Measurements from ENCODE around the gene IGSF21.

Gene IGSF21

DNA sequence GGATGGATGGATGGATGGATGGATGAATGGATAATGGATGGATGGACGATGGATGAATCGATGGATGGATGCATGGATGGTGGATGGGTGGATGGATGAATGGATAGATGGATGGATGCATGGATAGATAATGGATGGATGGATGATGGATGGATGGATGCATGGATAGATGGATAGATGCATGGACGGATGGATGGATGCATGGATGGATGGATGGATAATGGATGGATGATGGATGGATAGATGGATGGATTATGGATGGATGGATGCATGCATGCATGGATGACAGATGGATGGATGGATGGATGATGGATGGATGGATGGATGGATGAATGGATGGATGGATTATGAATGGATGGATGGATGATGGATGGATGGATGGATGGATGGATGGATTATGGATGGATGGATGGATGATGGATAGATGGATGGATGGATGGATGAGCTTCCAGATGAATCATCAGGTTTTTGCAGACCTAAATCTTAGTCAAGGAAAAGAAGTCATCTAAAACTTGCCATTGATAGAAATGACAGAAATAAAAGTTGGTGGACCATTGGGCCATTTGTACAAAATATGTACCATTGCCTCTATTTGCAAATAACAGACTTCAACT, 197.7 kb downstream of the IGSF21 start:
- DNase-seq, result no peak

DNA sequence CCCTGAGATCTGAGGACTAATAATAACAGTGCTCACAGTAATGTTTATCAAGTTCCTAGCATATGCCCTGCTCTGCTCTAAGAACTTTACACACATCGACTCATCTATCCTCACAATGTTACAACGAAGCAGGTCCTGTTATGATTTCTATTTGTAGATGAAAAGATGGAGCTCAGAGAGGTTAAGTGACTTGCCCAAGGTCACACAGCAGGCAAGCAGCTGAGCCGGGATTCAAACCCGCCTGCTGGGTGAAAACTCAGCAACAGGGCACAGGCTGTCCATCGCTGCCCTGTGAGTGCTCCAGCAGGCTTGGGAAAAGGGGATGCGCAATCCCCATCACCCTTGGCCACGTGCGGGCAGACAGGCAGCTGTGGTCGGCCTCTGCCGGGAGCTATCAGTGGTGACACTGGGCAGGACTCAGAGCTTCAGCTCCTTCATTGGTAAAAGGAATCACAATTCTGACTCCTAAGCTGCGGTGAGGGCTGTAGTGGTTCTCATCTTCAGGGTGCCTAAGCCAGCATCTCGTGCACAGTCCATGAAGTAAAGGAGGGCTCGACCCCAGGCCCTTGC, 199.8 kb downstream of the IGSF21 start:
- no peak for DNase-seq

DNA sequence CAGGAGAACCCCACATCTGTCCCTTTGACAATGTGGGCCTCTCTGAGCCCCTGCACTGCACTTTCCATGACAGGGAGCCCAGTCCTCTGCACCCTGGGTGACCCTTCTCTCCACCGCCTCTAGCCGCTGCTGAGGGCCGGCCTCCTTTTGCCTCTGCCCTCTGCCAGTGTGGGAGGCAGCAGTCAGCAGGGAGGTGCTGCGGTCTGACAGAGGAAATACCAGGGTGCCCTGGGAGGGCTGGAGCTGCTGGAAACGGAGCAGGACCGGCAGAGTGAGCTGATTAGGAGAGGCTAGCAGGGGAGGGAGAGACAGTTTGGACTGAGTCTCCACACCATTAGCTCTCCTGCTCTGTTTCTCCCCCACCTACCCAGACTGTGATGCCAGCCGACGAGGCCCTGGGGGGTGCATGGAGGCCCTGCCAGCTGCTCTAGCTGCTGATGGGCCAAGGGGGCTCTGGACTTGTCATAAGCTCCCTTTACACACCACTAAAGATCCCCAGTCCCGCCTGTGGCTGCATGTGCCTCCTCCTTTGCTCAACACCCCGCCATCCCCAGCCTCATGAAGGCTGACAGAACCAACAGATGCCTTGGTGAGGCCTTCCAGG, 202.1 kb downstream of the IGSF21 start:
- DNase-seq, result no peak

DNA sequence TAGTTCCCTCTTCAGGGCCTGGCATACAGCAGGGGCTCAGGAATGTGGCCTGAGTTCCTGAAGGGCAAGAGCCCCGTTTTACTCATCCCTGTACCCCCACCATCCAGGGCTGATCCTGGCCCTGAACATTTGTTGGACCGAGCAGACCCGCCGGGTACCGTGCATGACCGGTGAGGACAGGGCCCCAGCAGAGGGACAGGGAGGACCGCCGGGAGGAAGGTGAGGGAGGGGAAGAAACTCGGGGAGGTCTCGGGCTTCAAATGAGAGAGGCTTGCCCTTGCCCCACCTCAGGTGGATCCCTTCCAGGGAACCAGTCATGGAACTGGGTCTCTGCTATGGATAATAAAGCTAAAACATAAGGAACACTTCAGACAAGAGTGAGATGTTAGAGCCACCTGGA, 205.4 kb downstream of the IGSF21 start:
- DNase-seq, result no peak

DNA sequence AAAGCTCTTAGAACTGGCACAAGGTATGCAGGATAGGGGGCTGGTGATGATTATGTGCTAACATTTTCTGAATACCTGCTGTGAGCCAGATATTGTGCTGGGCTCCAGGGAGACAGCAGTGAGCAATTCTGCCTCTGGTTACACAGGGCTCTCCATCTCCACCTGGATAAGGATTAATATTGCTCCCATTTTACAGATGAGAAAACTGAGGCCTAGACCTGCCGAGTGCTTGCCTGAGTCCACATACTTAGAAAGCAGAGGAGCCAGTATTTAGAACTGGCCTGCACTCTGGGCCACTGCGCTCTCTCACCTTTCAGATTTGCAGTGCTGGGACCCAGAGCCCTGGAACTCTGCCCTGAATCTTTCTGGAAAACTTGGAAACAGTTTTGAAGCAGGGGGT, 205.9 kb downstream of the IGSF21 start:
- DNase-seq, result no peak

- DNase-seq, result no peak
These were observed 206.8 kb downstream of the IGSF21 start for GRCh38 chr1:18314399-18314798.

GRCh38 chr1:18315449-18315848, 207.9 kb downstream of the IGSF21 start:
- DNase-seq, result no peak

DNA sequence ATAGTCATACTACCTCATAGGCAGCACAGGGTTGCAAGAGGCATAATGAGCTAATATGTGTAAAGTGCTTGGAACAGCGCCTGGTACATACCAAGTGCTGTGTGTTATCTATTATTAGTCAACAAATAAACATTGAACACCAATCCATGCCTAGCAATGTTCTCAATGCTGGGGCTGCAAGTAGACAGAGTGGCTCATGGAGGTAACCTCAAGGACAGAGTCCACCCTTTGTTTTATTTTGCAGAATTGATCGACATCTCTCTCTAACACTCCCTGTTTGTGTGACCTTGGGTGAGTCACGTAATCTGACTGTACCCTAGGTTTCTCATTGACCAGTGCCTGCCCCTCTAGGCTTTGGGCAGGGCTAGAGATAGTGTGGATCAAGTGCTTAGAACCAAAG, 209.2 kb downstream of the IGSF21 start:
- DNase-seq, result no peak

GRCh38 chr1:18319099-18319498, 211.5 kb downstream of the IGSF21 start:
- DNase-seq, result no peak

GRCh38 chr1:18320051-18320450, 212.5 kb downstream of the IGSF21 start:
- DNase-seq, result no peak

- peak; percentile 35 for DNase-seq
These were observed 214.9 kb downstream of the IGSF21 start for GRCh38 chr1:18322368-18323032.

- no peak for DNase-seq
These were observed 215.7 kb downstream of the IGSF21 start for GRCh38 chr1:18323259-18323658.

DNA sequence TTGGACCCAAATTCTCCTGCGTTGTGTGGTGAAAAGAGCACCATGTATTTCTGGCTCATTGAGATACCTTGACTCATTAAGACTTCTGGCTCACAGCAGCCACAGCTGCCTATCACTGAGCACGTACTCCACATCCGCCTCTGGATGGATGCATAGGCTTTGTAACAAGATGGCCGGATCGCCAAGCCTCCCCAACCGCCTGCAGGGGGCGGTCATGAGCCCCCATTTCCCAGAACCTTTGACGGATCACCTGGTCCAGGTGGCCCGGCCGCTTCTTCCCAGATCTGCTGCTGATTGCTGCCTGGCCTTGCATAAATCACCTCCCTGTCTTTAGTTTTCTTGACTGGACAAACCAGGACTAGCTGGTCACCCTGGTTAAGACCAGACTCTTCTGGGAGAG, 216.6 kb downstream of the IGSF21 start:
- no peak for DNase-seq

DNA sequence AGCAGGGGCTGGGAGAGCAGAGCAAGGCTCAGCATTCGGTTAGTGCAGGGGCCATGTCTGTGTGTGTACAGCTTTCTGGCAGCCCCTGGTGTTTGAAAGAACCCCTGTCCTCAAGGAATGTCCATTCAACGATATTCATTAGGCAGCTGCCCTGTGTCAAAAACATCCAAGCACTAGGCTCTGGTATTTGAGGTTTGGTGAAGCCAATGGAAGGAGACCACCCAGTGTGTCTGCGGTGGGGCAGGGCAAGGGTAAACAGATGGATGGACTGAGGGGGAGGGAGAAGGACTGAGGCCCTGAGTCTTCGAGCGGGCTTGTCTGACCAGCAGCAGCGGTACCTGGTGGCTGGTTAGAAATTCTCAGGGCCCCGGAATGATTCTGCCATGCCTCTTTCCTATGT, 217.5 kb downstream of the IGSF21 start:
- no peak for DNase-seq

DNA sequence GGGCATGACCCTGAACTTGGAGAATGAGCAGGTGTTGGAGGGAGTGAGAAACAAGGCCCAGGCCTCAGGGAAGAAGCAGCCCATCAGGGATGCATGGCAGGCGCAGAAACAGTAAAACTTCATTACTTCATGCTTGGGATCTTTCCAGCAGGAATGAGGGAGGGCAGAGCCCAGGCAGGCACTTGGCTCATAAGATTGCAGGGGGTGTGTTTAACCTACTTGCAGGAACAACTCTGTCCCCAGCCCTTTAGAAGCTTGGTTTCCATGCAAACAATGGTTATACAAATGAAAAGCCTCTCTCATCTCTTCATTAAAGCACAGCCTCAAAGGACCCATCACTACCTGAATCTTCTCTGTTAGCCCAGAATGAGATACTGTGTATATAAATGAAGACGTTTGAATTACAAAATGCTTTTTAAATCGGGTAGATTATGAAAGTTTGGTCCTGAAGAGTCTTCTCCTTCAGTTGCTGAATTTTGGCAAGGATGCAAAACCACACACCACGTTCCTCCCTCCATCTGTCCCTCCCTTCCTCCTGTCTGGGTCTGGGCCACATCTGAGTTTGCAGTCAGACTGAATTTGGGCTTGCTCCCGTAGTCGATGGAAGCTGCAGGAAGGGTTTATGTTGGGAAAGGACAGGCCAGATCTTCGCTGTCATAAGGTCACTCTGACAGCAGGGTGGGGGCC, 218.8 kb downstream of the IGSF21 start:
- DNase-seq, result peak; percentile 13

GRCh38 chr1:18327650-18328049, 220.1 kb downstream of the IGSF21 start:
- DNase-seq, result no peak

DNA sequence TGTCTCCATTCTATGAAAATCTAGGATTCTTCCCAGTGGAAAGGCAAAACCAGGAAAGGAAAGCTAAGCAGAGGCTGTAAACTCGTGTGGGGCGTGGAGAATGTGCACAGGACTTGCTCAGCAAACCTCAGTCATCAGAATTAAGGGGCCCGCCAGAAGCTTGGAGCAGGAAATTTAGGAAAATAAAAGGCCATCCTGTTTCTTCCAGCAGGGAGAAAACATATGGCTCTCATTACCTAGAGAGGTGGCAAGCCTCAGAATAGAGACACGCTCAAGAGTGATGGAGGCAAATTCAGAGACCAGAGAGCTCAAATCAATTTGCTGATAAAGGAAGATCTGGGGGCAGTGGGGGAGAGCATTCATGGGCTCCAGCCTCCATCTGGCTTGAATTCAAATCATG, 221.2 kb downstream of the IGSF21 start:
- DNase-seq, result no peak

DNA sequence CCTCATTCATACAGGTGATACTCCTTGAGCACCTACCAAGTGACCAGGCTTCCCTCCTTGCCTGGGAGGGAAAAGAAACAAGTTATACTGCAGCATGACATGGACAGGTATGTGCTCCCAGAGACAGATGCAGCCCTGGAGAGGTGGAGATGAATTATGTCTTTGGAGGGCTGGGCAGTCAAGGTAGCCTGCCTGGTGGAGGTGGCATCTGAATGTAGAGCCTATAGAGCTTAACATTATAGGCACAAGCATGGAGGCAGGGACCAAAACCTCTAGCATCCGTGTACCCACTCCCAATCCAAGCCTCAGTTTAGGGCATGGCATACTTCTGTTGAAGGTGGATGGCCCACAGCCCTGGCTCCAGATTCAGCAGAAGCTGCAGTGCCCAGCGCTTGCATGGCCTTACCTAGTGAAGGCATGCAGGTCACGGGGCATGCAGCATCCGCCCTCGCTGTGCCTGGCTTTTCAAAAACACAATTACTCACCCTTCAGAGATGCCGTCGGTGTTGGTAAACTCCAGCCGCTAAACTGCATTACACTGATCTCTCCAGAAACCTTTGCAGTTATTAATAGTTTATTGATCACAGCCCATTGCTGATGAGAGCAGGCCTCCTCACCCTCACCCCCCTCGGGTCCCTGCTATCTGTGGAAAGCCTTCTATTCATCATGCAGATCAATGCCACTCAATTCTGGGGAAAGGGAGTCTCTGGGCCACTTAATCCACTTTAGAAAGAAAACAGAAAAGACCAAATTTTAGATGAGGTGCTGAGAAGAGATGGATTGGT, 222.1 kb downstream of the IGSF21 start:
- DNase-seq, result no peak

- DNase-seq, result no peak
These were observed 225.0 kb downstream of the IGSF21 start for GRCh38 chr1:18332576-18332975.

GRCh38 chr1:18333220-18333619, 225.6 kb downstream of the IGSF21 start:
- DNase-seq, result no peak

DNA sequence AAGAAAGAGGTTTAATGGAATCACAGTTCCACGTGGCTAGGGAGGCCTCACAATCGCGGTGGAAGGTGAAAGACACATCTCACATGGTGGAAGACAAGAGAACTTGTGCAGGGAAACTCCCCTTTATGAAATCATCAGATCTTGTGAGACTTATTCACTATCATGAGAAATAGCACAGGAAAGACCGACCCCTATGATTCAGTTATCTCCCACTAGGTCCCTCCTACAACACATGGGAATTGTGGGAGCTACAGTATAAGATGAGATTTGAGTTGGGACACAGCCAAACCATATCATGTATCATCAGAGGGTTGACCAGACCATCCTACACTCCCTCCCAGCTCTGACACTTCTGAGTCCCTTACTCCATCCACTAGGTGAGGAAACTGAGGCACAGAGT, 229.2 kb downstream of the IGSF21 start:
- DNase-seq, result no peak

- no peak for DNase-seq
These were observed 230.2 kb downstream of the IGSF21 start for GRCh38 chr1:18337757-18338156.

- DNase-seq, result no peak
These were observed 231.6 kb downstream of the IGSF21 start for GRCh38 chr1:18339161-18339560.

Data from hematopoietic multipotent progenitor cell treated with erythropoietin and hydrocortisone succinate and interleukin-3 and kit ligand, for 4 days (in vitro differentiated cells).